Osteoblast (primary cell): Measurements from ENCODE around the gene CMSS1. TPM values are rescaled to one million over a fixed set of nuclear protein-coding genes. Genes with fewer than 3 reads are reported as not detected.

ENCODE experiments used
- DNase-seq: peaks from one replicate; pipeline ENCODE4 v3.0.0; 2011; ENCODE audit warnings: low spot score, mixed read lengths; ENCODE audit not compliant: insufficient read length; ENCODE audit errors: missing footprints
- H2AFZ ChIP-seq: 2 replicates; pipeline ENCODE4 v1.6.0; 2011; ENCODE audit warnings: mild to moderate bottlenecking, low read length
- H3K27ac ChIP-seq: 2 replicates; pipeline ENCODE4 v1.5.1; 2011; ENCODE audit warnings: mild to moderate bottlenecking, low read depth, low read length, moderate library complexity
- H3K27me3 ChIP-seq: 2 replicates; pipeline ENCODE4 v1.6.0; 2012; ENCODE audit warnings: mild to moderate bottlenecking, control low read depth, inconsistent platforms, low read length, moderate library complexity; ENCODE audit not compliant: insufficient read depth
- H3K36me3 ChIP-seq: 2 replicates; pipeline ENCODE4 v1.5.1; 2011; ENCODE audit warnings: mild to moderate bottlenecking, low read length, control low read depth, moderate library complexity; ENCODE audit not compliant: insufficient read depth
- H3K4me1 ChIP-seq: 2 replicates; pipeline ENCODE4 v1.5.1; 2011; ENCODE audit warnings: mild to moderate bottlenecking, low read length, control low read depth, moderate library complexity; ENCODE audit not compliant: insufficient read depth
- H3K4me2 ChIP-seq: 2 replicates; pipeline ENCODE4 v1.6.0; 2011; ENCODE audit warnings: mild to moderate bottlenecking, low read length; ENCODE audit not compliant: insufficient read depth
- H3K4me3 ChIP-seq: fragments of 200-600 bp; sonication (generic); 3 replicates; pipeline ENCODE4 v1.5.1; 2012; ENCODE audit warnings: mild to moderate bottlenecking, low read length, inconsistent platforms; ENCODE audit not compliant: insufficient read depth
- H3K79me2 ChIP-seq: 2 replicates; pipeline ENCODE4 v1.6.0; 2012; ENCODE audit warnings: mild to moderate bottlenecking, low read length, control low read depth, inconsistent platforms; ENCODE audit not compliant: insufficient read depth
- H3K9me3 ChIP-seq: 2 replicates; pipeline ENCODE4 v1.5.1; 2011; ENCODE audit warnings: low read depth, low read length, control low read depth
- H4K20me1 ChIP-seq: 2 replicates; pipeline ENCODE4 v1.6.0; 2012; ENCODE audit warnings: mild to moderate bottlenecking, low read length, control low read depth; ENCODE audit not compliant: insufficient read depth
- total RNA-seq: library from RNA; depleted of rRNA; stranded (reverse); fragments of >200 nt; gene quantifications from 2 replicates; pipeline ENCODE4 v1.2.3, GENCODE V29; 2012
- TF ChIP-seq, protein P1 (sequence below): IDR thresholded peaks from 2 replicates; pipeline ENCODE4 v1.5.1; 2011; ENCODE audit warnings: mild to moderate bottlenecking, low read depth, low read length, moderate library complexity; ENCODE audit errors: extremely low read depth

CMSS1 gene
- total RNA-seq, 1 donor, result 15.9 TPM

DNA sequence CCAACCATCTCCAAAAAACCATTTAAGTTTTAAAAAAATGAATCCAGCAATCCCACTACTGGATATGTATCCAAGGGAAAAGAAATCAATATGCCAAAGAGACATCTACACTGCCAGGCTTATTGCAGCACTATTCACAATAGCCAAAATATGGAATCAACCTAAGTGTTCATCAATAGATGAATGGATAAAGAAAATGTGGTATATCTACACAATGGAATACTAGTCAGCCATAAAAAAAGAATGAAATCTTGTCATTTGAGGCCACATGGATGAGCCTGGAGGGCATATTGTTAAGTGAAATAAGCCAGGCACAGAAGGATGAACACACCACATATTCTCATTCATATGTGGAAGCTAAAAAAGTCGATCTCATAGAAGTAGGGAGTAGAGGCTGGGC is 160.6 kb downstream of the CMSS1 start:
- DNase-seq, result no peak
- H3K36me3 ChIP-seq, result no peaks in the 10 kb centered on the region
- no peak overlapping the region for H3K4me3 ChIP-seq
- no peaks in the 10 kb centered on the region for H3K79me2 ChIP-seq
- no peaks in the 10 kb centered on the region for H3K4me1 ChIP-seq
- no peaks in the 10 kb centered on the region for H4K20me1 ChIP-seq
- no peak overlapping the region for H2AFZ ChIP-seq
- no peaks in the 10 kb centered on the region for H3K27me3 ChIP-seq
- H3K4me2 ChIP-seq, result no peak overlapping the region
- TF ChIP-seq, protein P1, sequence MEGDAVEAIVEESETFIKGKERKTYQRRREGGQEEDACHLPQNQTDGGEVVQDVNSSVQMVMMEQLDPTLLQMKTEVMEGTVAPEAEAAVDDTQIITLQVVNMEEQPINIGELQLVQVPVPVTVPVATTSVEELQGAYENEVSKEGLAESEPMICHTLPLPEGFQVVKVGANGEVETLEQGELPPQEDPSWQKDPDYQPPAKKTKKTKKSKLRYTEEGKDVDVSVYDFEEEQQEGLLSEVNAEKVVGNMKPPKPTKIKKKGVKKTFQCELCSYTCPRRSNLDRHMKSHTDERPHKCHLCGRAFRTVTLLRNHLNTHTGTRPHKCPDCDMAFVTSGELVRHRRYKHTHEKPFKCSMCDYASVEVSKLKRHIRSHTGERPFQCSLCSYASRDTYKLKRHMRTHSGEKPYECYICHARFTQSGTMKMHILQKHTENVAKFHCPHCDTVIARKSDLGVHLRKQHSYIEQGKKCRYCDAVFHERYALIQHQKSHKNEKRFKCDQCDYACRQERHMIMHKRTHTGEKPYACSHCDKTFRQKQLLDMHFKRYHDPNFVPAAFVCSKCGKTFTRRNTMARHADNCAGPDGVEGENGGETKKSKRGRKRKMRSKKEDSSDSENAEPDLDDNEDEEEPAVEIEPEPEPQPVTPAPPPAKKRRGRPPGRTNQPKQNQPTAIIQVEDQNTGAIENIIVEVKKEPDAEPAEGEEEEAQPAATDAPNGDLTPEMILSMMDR, result no peak
- no peaks in the 10 kb centered on the region for H3K9me3 ChIP-seq
- no peak overlapping the region for H3K27ac ChIP-seq

GRCh38 chr3:99980606-99981005 is 162.9 kb downstream of the CMSS1 start:
- no peak overlapping the region for H2AFZ ChIP-seq
- H3K9me3 ChIP-seq, result no peaks in the 10 kb centered on the region
- no peaks in the 10 kb centered on the region for H3K36me3 ChIP-seq
- no peak overlapping the region for H3K4me3 ChIP-seq
- DNase-seq, result no peak
- no peaks in the 10 kb centered on the region for H4K20me1 ChIP-seq
- H3K27ac ChIP-seq, result no peak overlapping the region
- TF ChIP-seq, protein P1, result no peak
- H3K4me2 ChIP-seq, result no peak overlapping the region
- no peaks in the 10 kb centered on the region for H3K27me3 ChIP-seq
- H3K79me2 ChIP-seq, result no peaks in the 10 kb centered on the region
- H3K4me1 ChIP-seq, result no peaks in the 10 kb centered on the region

DNA sequence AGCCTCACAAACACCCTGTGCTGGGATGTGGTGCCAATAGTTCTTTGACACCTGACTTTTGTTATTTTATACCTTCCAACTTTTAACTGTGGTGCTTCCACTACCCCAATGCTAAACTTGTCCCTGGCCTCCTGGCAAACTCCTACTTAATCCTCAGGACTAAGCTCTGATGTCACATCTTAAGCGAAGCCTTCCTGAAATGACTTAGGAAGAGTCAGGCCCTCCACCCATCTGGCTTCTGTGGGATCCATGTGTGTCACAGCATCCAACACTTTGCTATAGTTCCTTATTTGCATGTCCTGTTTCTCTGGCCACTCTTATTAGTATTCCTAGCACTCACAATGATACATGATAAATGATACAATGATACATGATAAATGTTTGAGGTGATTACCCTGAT is 163.5 kb downstream of the CMSS1 start:
- DNase-seq, result no peak

DNA sequence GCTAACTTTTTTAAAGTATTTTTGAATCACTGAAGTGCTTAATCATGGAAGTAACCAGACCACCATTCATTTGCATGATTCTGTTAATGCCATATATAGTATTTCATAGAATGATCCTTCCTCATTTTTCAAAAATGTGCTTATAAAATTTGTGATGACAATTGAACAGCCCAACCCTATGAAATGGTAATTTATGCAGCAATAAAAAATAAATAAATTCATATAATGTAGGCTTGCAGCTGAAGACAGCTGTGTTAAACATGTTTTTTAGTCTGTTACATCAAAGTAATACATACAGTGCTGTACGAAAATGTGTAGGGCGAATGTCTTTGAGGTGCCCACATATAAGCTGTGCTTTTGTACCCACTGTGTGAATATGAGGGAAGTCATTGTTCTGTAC is 165.0 kb downstream of the CMSS1 start:
- H3K4me3 ChIP-seq, result no peak overlapping the region
- no peaks in the 10 kb centered on the region for H3K36me3 ChIP-seq
- TF ChIP-seq, protein P1, result no peak
- H3K4me2 ChIP-seq, result no peak overlapping the region
- DNase-seq, result no peak
- no peaks in the 10 kb centered on the region for H4K20me1 ChIP-seq
- H2AFZ ChIP-seq, result no peak overlapping the region
- no peaks in the 10 kb centered on the region for H3K4me1 ChIP-seq
- H3K79me2 ChIP-seq, result no peaks in the 10 kb centered on the region
- no peaks in the 10 kb centered on the region for H3K27me3 ChIP-seq
- no peak overlapping the region for H3K27ac ChIP-seq
- H3K9me3 ChIP-seq, result no peaks in the 10 kb centered on the region

More for the DNA sequence above, 163.5 kb downstream of the CMSS1 start:
- H3K36me3 ChIP-seq, result no peaks in the 10 kb centered on the region
- H3K79me2 ChIP-seq, result no peaks in the 10 kb centered on the region
- TF ChIP-seq, protein P1, result no peak
- H3K4me2 ChIP-seq, result no peak overlapping the region
- H3K4me1 ChIP-seq, result no peaks in the 10 kb centered on the region
- no peak overlapping the region for H3K4me3 ChIP-seq
- no peaks in the 10 kb centered on the region for H4K20me1 ChIP-seq
- H3K27me3 ChIP-seq, result no peaks in the 10 kb centered on the region
- H2AFZ ChIP-seq, result no peak overlapping the region
- no peak overlapping the region for H3K27ac ChIP-seq
- no peaks in the 10 kb centered on the region for H3K9me3 ChIP-seq
